ENCODE results near the gene FIZ1.

FIZ1 gene

GRCh38 chr19:55599842-55600661, 735 bp upstream of the FIZ1 start, which contains the start of gene ZNF524:
Gene ZNF524 (plus strand): TSS chr19:55600288. CDS start chr19:55602113, 1,825 bp downstream.
- H3K4me1 Mint-ChIP-seq (ENCODE audit: low read depth): peaks cover 57% of the 10 kb centered on the region
- H3K27me3 Mint-ChIP-seq: no peaks in the 10 kb centered on the region
- intact Hi-C loops (cut with micrococcal nuclease): loop anchor here (1.0 to 5.0 kb wide), 5 partner anchors 24 to 123 kb away; partner anchors contain the start of genes U2AF2, ZNF628 and ZNF784
- H3K9me3 Mint-ChIP-seq: no peaks in the 10 kb centered on the region
- H3K4me3 Mint-ChIP-seq: peak within 1 kb of the TSS; percentile 90
- H3K36me3 Mint-ChIP-seq (ENCODE audit: low read depth): peaks cover 66% of the 10 kb centered on the region
- peak within 1 kb of the TSS; percentile 95 for H3K27ac Mint-ChIP-seq

- H3K9me3 Mint-ChIP-seq: no peaks in the 10 kb centered on the region
- H3K4me1 Mint-ChIP-seq (ENCODE audit: low read depth): peaks cover 48% of the 10 kb centered on the region
- H3K27ac Mint-ChIP-seq: peak overlapping the region; percentile 95
- peak overlapping the region; percentile 90 for H3K4me3 Mint-ChIP-seq
- intact Hi-C loops (cut with micrococcal nuclease): loop anchor here (1.0 to 5.0 kb wide), 5 partner anchors 25 to 122 kb away; partner anchors contain the start of genes U2AF2, ZNF628 and ZNF784
- peaks cover 70% of the 10 kb centered on the region for H3K36me3 Mint-ChIP-seq (ENCODE audit: low read depth)
- no peaks in the 10 kb centered on the region for H3K27me3 Mint-ChIP-seq
Measured at GRCh38 chr19:55598719-55599467, 424 bp downstream of the FIZ1 start.

GRCh38 chr19:55598034-55598433, 1.3 kb downstream of the FIZ1 start:
- Mint-ChIP-seq H3K4me3 (no peak overlapping the region), H3K36me3 (ENCODE audit: low read depth) (peaks cover 70% of the 10 kb centered on the region), H3K27ac (no peak overlapping the region), H3K4me1 (ENCODE audit: low read depth) (peaks cover 39% of the 10 kb centered on the region), H3K9me3 (no peaks in the 10 kb centered on the region), H3K27me3 (no peaks in the 10 kb centered on the region)
- intact Hi-C loops (cut with micrococcal nuclease): loop anchor here (2.0 to 5.0 kb wide), 4 partner anchors 39 to 121 kb away; partner anchors contain the start of genes U2AF2 and ZNF628

- Mint-ChIP-seq H3K4me1 (ENCODE audit: low read depth) (peaks cover 34% of the 10 kb centered on the region), H3K36me3 (ENCODE audit: low read depth) (peaks cover 69% of the 10 kb centered on the region), H3K27me3 (no peaks in the 10 kb centered on the region), H3K27ac (no peak overlapping the region), H3K4me3 (no peak overlapping the region), H3K9me3 (no peaks in the 10 kb centered on the region)
- intact Hi-C loops (cut with micrococcal nuclease): loop anchor here (5.0 kb wide), 2 partner anchors 40 to 80 kb away; no protein-coding TSS in a partner anchor
Measured at GRCh38 chr19:55597501-55597921, 1.8 kb downstream of the FIZ1 start.

GRCh38 chr19:55596304-55596703, 3.0 kb downstream of the FIZ1 start:
- peaks cover 27% of the 10 kb centered on the region for H3K4me1 Mint-ChIP-seq (ENCODE audit: low read depth)
- H3K27ac Mint-ChIP-seq: no peak overlapping the region
- no peaks in the 10 kb centered on the region for H3K9me3 Mint-ChIP-seq
- peaks cover 70% of the 10 kb centered on the region for H3K36me3 Mint-ChIP-seq (ENCODE audit: low read depth)
- intact Hi-C loops (cut with micrococcal nuclease): loop anchor here (5.0 kb wide), 2 partner anchors 41 to 79 kb away; no protein-coding TSS in a partner anchor
- no peaks in the 10 kb centered on the region for H3K27me3 Mint-ChIP-seq
- no peak overlapping the region for H3K4me3 Mint-ChIP-seq

- Mint-ChIP-seq H3K9me3 (no peaks in the 10 kb centered on the region), H3K36me3 (ENCODE audit: low read depth) (peaks cover 68% of the 10 kb centered on the region), H3K4me1 (ENCODE audit: low read depth) (peaks cover 25% of the 10 kb centered on the region), H3K4me3 (no peak overlapping the region), H3K27me3 (peaks cover 2% of the 10 kb centered on the region), H3K27ac (no peak overlapping the region)
- intact Hi-C loops (cut with micrococcal nuclease): loop anchor here (5.0 kb wide), 2 partner anchors 42 to 78 kb away; no protein-coding TSS in a partner anchor
Measured at GRCh38 chr19:55594996-55595545, 4.2 kb downstream of the FIZ1 start.

GRCh38 chr19:55593096-55593772, 6.1 kb downstream of the FIZ1 start:
- Mint-ChIP-seq H3K4me3 (no peak overlapping the region), H3K36me3 (ENCODE audit: low read depth) (peaks cover 61% of the 10 kb centered on the region), H3K27ac (no peak overlapping the region), H3K9me3 (no peaks in the 10 kb centered on the region), H3K4me1 (ENCODE audit: low read depth) (peaks cover 18% of the 10 kb centered on the region), H3K27me3 (peaks cover 4% of the 10 kb centered on the region)
- intact Hi-C loops (cut with micrococcal nuclease): no loop called here

GRCh38 chr19:55592391-55593090, 6.8 kb downstream of the FIZ1 start:
- Mint-ChIP-seq H3K27me3 (peaks cover 4% of the 10 kb centered on the region), H3K9me3 (no peaks in the 10 kb centered on the region), H3K4me1 (ENCODE audit: low read depth) (peaks cover 12% of the 10 kb centered on the region), H3K27ac (no peak overlapping the region), H3K4me3 (no peak overlapping the region), H3K36me3 (ENCODE audit: low read depth) (peaks cover 54% of the 10 kb centered on the region)
- intact Hi-C loops (cut with micrococcal nuclease): no loop called here

GRCh38 chr19:55591555-55591954, 7.8 kb downstream of the FIZ1 start:
- no peak overlapping the region for H3K27ac Mint-ChIP-seq
- no peak overlapping the region for H3K4me3 Mint-ChIP-seq

GRCh38 chr19:55590617-55591016, 8.7 kb downstream of the FIZ1 start:
- peaks cover 34% of the 10 kb centered on the region for H3K36me3 Mint-ChIP-seq (ENCODE audit: low read depth)
- no peak overlapping the region for H3K4me3 Mint-ChIP-seq
- intact Hi-C loops (cut with micrococcal nuclease): no loop called here
- H3K27ac Mint-ChIP-seq: no peak overlapping the region
- H3K9me3 Mint-ChIP-seq: no peaks in the 10 kb centered on the region
- peaks cover 22% of the 10 kb centered on the region for H3K27me3 Mint-ChIP-seq
- H3K4me1 Mint-ChIP-seq (ENCODE audit: low read depth): peaks cover 30% of the 10 kb centered on the region

More at GRCh38 chr19:55591555-55591954, 7.8 kb downstream of the FIZ1 start:
- Mint-ChIP-seq H3K4me1 (ENCODE audit: low read depth) (peaks cover 21% of the 10 kb centered on the region), H3K36me3 (ENCODE audit: low read depth) (peaks cover 44% of the 10 kb centered on the region), H3K9me3 (no peaks in the 10 kb centered on the region), H3K27me3 (peaks cover 14% of the 10 kb centered on the region)
- intact Hi-C loops (cut with micrococcal nuclease): no loop called here

- no peak overlapping the region for H3K4me3 Mint-ChIP-seq
- no peak overlapping the region for H3K27ac Mint-ChIP-seq
- peaks cover 29% of the 10 kb centered on the region for H3K36me3 Mint-ChIP-seq (ENCODE audit: low read depth)
- H3K27me3 Mint-ChIP-seq: peaks cover 27% of the 10 kb centered on the region
- intact Hi-C loops (cut with micrococcal nuclease): no loop called here
- no peaks in the 10 kb centered on the region for H3K9me3 Mint-ChIP-seq
- peaks cover 31% of the 10 kb centered on the region for H3K4me1 Mint-ChIP-seq (ENCODE audit: low read depth)
Measured at GRCh38 chr19:55590109-55590508, 9.2 kb downstream of the FIZ1 start.

GRCh38 chr19:55588738-55589137, 10.6 kb downstream of the FIZ1 start:
- peaks cover 30% of the 10 kb centered on the region for H3K4me1 Mint-ChIP-seq (ENCODE audit: low read depth)
- intact Hi-C loops (cut with micrococcal nuclease): no loop called here
- peaks cover 36% of the 10 kb centered on the region for H3K27me3 Mint-ChIP-seq
- no peaks in the 10 kb centered on the region for H3K9me3 Mint-ChIP-seq
- peaks cover 21% of the 10 kb centered on the region for H3K36me3 Mint-ChIP-seq (ENCODE audit: low read depth)
- no peak overlapping the region for H3K27ac Mint-ChIP-seq
- no peak overlapping the region for H3K4me3 Mint-ChIP-seq

All from dendritic cell treated with granulocyte-macrophage colony-stimulating factor and Interleukin-4, amounts not matched to agents 40 ng/mL and 50 ng/mL, for 4 days (primary cell).